Peyer's patch (tissue), 4 donors: ENCODE data around the gene JPH3. TPM values are rescaled to one million over a fixed set of nuclear protein-coding genes. Genes with fewer than 3 reads are reported as not detected.
"Not testable (repeated sequence)": the region's sequence is repeated elsewhere in the genome, so short reads cannot be mapped to it uniquely, and the experiment has no call there.

Source experiments
- DNase-seq, 3 donors: peaks; one replicate each; pipeline ENCODE4 v3.0.0-alpha.2; 2017 to 2019
- H3K27ac ChIP-seq, 4 donors: fragments of 200-600 bp; sonication (generic); one replicate each; pipeline ENCODE4 v1.5.1; 2016 to 2019
- H3K27me3 ChIP-seq, 2 donors: fragments of 200-600 bp; sonication (generic); one replicate each; pipeline ENCODE4 v1.5.1; 2019
- H3K36me3 ChIP-seq, 3 donors: fragments of 200-600 bp; sonication (generic); one replicate each; pipeline ENCODE4 v1.5.1; 2016 to 2019
- H3K4me1 ChIP-seq, 4 donors: fragments of 200-600 bp; sonication (generic); one replicate each; pipeline ENCODE4 v1.5.1; 2016 to 2019
- H3K4me3 ChIP-seq, 4 donors: fragments of 200-600 bp; sonication (generic); 1 replicate in 3 of 4; 2 replicates in 1 of 4; pipeline ENCODE4 v1.5.1; 2016 to 2019; ENCODE audit warnings: mild to moderate bottlenecking in 1 of 4
- H3K9me3 ChIP-seq, 4 donors: fragments of 200-600 bp; sonication (generic); one replicate each; pipeline ENCODE4 v1.5.1; 2016 to 2019; ENCODE audit warnings: mild to moderate bottlenecking in 1 of 4
- CTCF ChIP-seq, 6 experiments: fragments of 450-650 bp in 4 of 6; fragments of 200-600 bp in 2 of 6; sonication (generic) in 1 of 6; IDR thresholded peaks; one replicate each; pipeline ENCODE4 v1.5.1; 2017 to 2019; ENCODE audit warnings: antibody characterized with exemption in 6 of 6, mild to moderate bottlenecking in 3 of 6, moderate library complexity in 1 of 6
- POLR2A ChIP-seq, 2 donors: fragments of 450-650 bp; IDR thresholded peaks; one replicate each; pipeline ENCODE4 v1.5.1; 2017; ENCODE audit warnings: antibody characterized with exemption in 2 of 2, mild to moderate bottlenecking in 2 of 2, moderate library complexity in 2 of 2
- total RNA-seq, 4 donors: library from RNA; depleted of rRNA; stranded (reverse); fragments of >200 nt; gene quantifications; one replicate each; pipeline ENCODE4 v1.1.0, GENCODE V29; 2016

Gene JPH3
- total RNA-seq, 4 donors from 2014 or later, result 0.13 to 0.57 TPM; not detected in 2

- Histone ChIP-seq H3K4me1 (peaks cover 0 to 15% (median 0%) of the 10 kb centered on the region in 4 donors), H3K36me3 (no peaks in the 10 kb centered on the region), H3K9me3 (no peaks in the 10 kb centered on the region), H3K27ac (peak overlapping the region in 2 of 4 donors; percentile 31 to 49), H3K4me3 (no peak overlapping the region), H3K27me3 (no peaks in the 10 kb centered on the region)
- DNase-seq, result no peak
- TF ChIP-seq POLR2A (IDR thresholded peaks at IDR 0.05) (no peak), CTCF (IDR thresholded peaks at IDR 0.05) (no peak)
These were observed 30.5 kb upstream of the JPH3 start for GRCh38 chr16:87571868-87572244.

GRCh38 chr16:87572959-87573358, 29.3 kb upstream of the JPH3 start:
- no peaks in the 10 kb centered on the region for H3K27me3 ChIP-seq
- no peak overlapping the region for H3K27ac ChIP-seq
- no peaks in the 10 kb centered on the region for H3K36me3 ChIP-seq
- H3K4me1 ChIP-seq, result peaks cover 0 to 15% (median 0%) of the 10 kb centered on the region in 4 donors
- TF ChIP-seq POLR2A (IDR thresholded peaks at IDR 0.05), result no peak
- no peak for TF ChIP-seq CTCF (IDR thresholded peaks at IDR 0.05)
- DNase-seq, result no peak
- no peaks in the 10 kb centered on the region for H3K9me3 ChIP-seq
- no peak overlapping the region for H3K4me3 ChIP-seq

- TF ChIP-seq CTCF (IDR thresholded peaks at IDR 0.05) (no peak), POLR2A (IDR thresholded peaks at IDR 0.05) (no peak)
- no peaks in the 10 kb centered on the region for H3K27me3 ChIP-seq
- H3K4me1 ChIP-seq, result peaks cover 0 to 15% (median 0%) of the 10 kb centered on the region in 4 donors
- no peaks in the 10 kb centered on the region for H3K9me3 ChIP-seq
- H3K36me3 ChIP-seq, result no peaks in the 10 kb centered on the region
- H3K27ac ChIP-seq, result no peak overlapping the region
- no peak overlapping the region for H3K4me3 ChIP-seq
- no peak for DNase-seq
These were observed 27.1 kb upstream of the JPH3 start for GRCh38 chr16:87575027-87575804.

- Histone ChIP-seq H3K9me3 (no peaks in the 10 kb centered on the region), H3K27ac (no peak overlapping the region), H3K27me3 (no peaks in the 10 kb centered on the region), H3K36me3 (no peaks in the 10 kb centered on the region), H3K4me3 (no peak overlapping the region), H3K4me1 (peaks cover 0 to 9% (median 0%) of the 10 kb centered on the region in 4 donors)
- no peak for DNase-seq
- no peak for TF ChIP-seq POLR2A (IDR thresholded peaks at IDR 0.05)
- no peak for TF ChIP-seq CTCF (IDR thresholded peaks at IDR 0.05)
These were observed 26.1 kb upstream of the JPH3 start for GRCh38 chr16:87576171-87576570.

GRCh38 chr16:87578142-87578930, 24.0 kb upstream of the JPH3 start:
- H3K36me3 ChIP-seq, H3K9me3 ChIP-seq, H3K27ac ChIP-seq, H3K4me3 ChIP-seq, H3K27me3 ChIP-seq, DNase-seq: not testable (repeated sequence)
- peaks cover 0 to 11% (median 0%) of the 10 kb centered on the region in 4 donors for H3K4me1 ChIP-seq

- H3K4me1 ChIP-seq, result peaks cover 0 to 18% (median 0%) of the 10 kb centered on the region in 4 donors
- no peak overlapping the region for H3K4me3 ChIP-seq
- no peaks in the 10 kb centered on the region for H3K9me3 ChIP-seq
- H3K36me3 ChIP-seq, result no peaks in the 10 kb centered on the region
- H3K27me3 ChIP-seq, result no peaks in the 10 kb centered on the region
- H3K27ac ChIP-seq, result no peak overlapping the region
- TF ChIP-seq CTCF (IDR thresholded peaks at IDR 0.05) (no peak), POLR2A (IDR thresholded peaks at IDR 0.05) (no peak)
- no peak for DNase-seq
These were observed 22.6 kb upstream of the JPH3 start for GRCh38 chr16:87579691-87580090.
